HCT116 (cell line): ENCODE results near the gene BRMS1. TPM values are rescaled to one million over a fixed set of nuclear protein-coding genes. Genes with fewer than 3 reads are reported as not detected.
A peak's percentile ranks its signal among the peaks of the same experiment; 100 is the strongest.
"Not testable (repeated sequence)": the region's sequence is repeated elsewhere in the genome, so short reads cannot be mapped to it uniquely, and the experiment has no call there.

ENCODE experiments used
- ATAC-seq: fragments of 200-7000 bp; cut with Tn5 transposase; 2 replicates; pipeline ENCODE4 v1.9.1; 2020; ENCODE audit warnings: mild to moderate bottlenecking, moderate library complexity
- BruUV-seq: library from RNA; stranded (reverse); fragments of 400-500 nt; replicated peaks from 2 replicates; lab custom pipeline; 2021; lab: Mats Ljungman, UMichigan
- CTCF ChIA-PET: fragments of 300-600 bp; sonication (Branson Sonifier 250); formaldehyde crosslinking; loops from one replicate; lab custom pipeline; 2021; ENCODE audit warnings: antibody characterized with exemption; lab: Charles Lee
- POLR2A ChIA-PET: fragments of 300-600, 350-600 bp; sonication (Branson Sonifier 250); formaldehyde crosslinking; loops from one replicate; lab custom pipeline; 2021; ENCODE audit warnings: antibody characterized with exemption; lab: Charles Lee
- RAD21 ChIA-PET, 2 experiments: fragments of 300-600 bp; sonication (Branson Sonifier 250); formaldehyde crosslinking; loops; one replicate each; lab custom pipeline; 2023; ENCODE audit warnings: low total read pairs in 2 of 2; ENCODE audit not compliant: uncharacterized antibody in 2 of 2, unreplicated experiment in 2 of 2, low non-redundant PET in 1 of 2; lab: Charles Lee
- DNase-seq: peaks from one replicate; pipeline ENCODE4 v3.0.0-alpha.2; 2010; ENCODE audit warnings: low read depth, low spot score
- H2AFZ ChIP-seq: fragments of 200-600 bp; shearing (Covaris generic), sonication (generic); 2 replicates; pipeline ENCODE4 v1.6.1; 2017; ENCODE audit warnings: low read depth, mixed run types, mixed read lengths, antibody characterized with exemption, low read length; ENCODE audit not compliant: poor library complexity, severe bottlenecking
- H3K27ac ChIP-seq: 2 replicates; pipeline ENCODE4 v1.5.1; 2012; ENCODE audit warnings: low read depth, low read length
- H3K27me3 ChIP-seq: fragments of 200-600 bp; sonication (generic); 2 replicates; pipeline ENCODE4 v1.6.1; 2016; ENCODE audit warnings: mixed run types, low read length, mixed read lengths; ENCODE audit not compliant: insufficient read depth
- H3K36me3 ChIP-seq, 2 experiments: fragments of 200-500 bp in 1 of 2; fragments of 200-600 bp in 1 of 2; sonication (Bioruptor generic) in 1 of 2; sonication (generic) in 1 of 2; 2 replicates each; pipeline versions ENCODE4 v1.5.1 to v1.6.1; 2014 to 2016; ENCODE audit warnings: low read length in 2 of 2, inconsistent platforms in 1 of 2, mixed read lengths in 1 of 2, mixed run types in 1 of 2; ENCODE audit not compliant: insufficient read depth in 2 of 2, control insufficient read depth in 1 of 2
- H3K4me1 ChIP-seq, 2 experiments: fragments of 200-600 bp in 1 of 2; sonication (generic) in 1 of 2; 2 replicates each; pipeline versions ENCODE4 v1.5.1 to v1.6.1; 2012 to 2017; ENCODE audit warnings: low read length in 2 of 2, inconsistent platforms in 1 of 2, mild to moderate bottlenecking in 1 of 2, mixed read lengths in 1 of 2, mixed run types in 1 of 2, moderate library complexity in 1 of 2; ENCODE audit not compliant: insufficient read depth in 2 of 2, control insufficient read depth in 1 of 2
- H3K4me2 ChIP-seq: fragments of 200-600 bp; sonication (generic); 2 replicates; pipeline ENCODE4 v1.6.1; 2017; ENCODE audit warnings: mixed run types, low read length, mixed read lengths
- H3K4me3 ChIP-seq, 2 experiments: fragments of 200-600 bp in 1 of 2; sonication (generic) in 1 of 2; replicated peaks in 1 of 2; 2 replicates each; pipeline ENCODE4 v1.5.1; 2011 to 2016; ENCODE audit warnings: low read length in 2 of 2, control low read depth in 1 of 2, low read depth in 1 of 2, mild to moderate bottlenecking in 1 of 2, mixed read lengths in 1 of 2, mixed run types in 1 of 2
- H3K79me2 ChIP-seq: fragments of 200-600 bp; sonication (generic); 2 replicates; pipeline ENCODE4 v1.6.1; 2017; ENCODE audit warnings: mild to moderate bottlenecking, mixed run types, low read length, moderate library complexity, mixed read lengths; ENCODE audit not compliant: insufficient read depth
- H3K9ac ChIP-seq: fragments of 200-600 bp; sonication (generic); 2 replicates; pipeline ENCODE4 v1.6.1; 2016; ENCODE audit warnings: low read length, mixed read lengths
- H3K9me2 ChIP-seq: fragments of 200-600 bp; sonication (generic), shearing (Covaris generic); 2 replicates; pipeline ENCODE4 v1.6.1; 2017; ENCODE audit warnings: mixed run types, mild to moderate bottlenecking, moderate library complexity; ENCODE audit not compliant: insufficient read depth
- H3K9me3 ChIP-seq, 2 experiments: fragments of 200-500 bp in 1 of 2; fragments of 200-600 bp in 1 of 2; sonication (Bioruptor generic) in 1 of 2; sonication (generic) in 1 of 2; 2 replicates each; pipeline ENCODE4 v1.6.1; 2014 to 2017; ENCODE audit warnings: low read length in 2 of 2, mixed read lengths in 2 of 2, inconsistent platforms in 1 of 2, low read depth in 1 of 2, mild to moderate bottlenecking in 1 of 2, mixed run types in 1 of 2, moderate library complexity in 1 of 2; ENCODE audit not compliant: control insufficient read depth in 1 of 2, insufficient read depth in 1 of 2
- H4K20me1 ChIP-seq: fragments of 200-600 bp; sonication (generic), shearing (Covaris generic); 2 replicates; pipeline ENCODE4 v1.6.1; 2017; ENCODE audit warnings: mixed run types, mild to moderate bottlenecking, moderate library complexity; ENCODE audit not compliant: insufficient read depth
- CEBPB ChIP-seq: IDR thresholded peaks from 2 replicates; pipeline ENCODE4 v1.6.1; 2012; ENCODE audit warnings: low read depth
- EGR1 ChIP-seq: IDR thresholded peaks from 2 replicates; pipeline ENCODE4 v1.6.1; 2012; ENCODE audit warnings: low read depth
- ELF1 ChIP-seq: IDR thresholded peaks from 2 replicates; pipeline ENCODE4 v1.6.1; 2012; ENCODE audit warnings: low read depth, borderline replicate concordance
- EZH2phosphoT487 ChIP-seq: fragments of 200-600 bp; IDR thresholded peaks from 2 replicates; pipeline ENCODE4 v1.6.1; 2018; ENCODE audit warnings: antibody characterized with exemption, borderline replicate concordance
- TCF7L2 ChIP-seq: IDR thresholded peaks from 2 replicates; pipeline ENCODE4 v1.7.0; 2011; ENCODE audit warnings: borderline replicate concordance, inconsistent platforms; ENCODE audit not compliant: insufficient read depth, insufficient read length; ENCODE audit errors: extremely low read depth
- YY1 ChIP-seq: IDR thresholded peaks from 2 replicates; pipeline ENCODE4 v1.6.1; 2011; ENCODE audit warnings: low read length, low read depth, moderate library complexity, mild to moderate bottlenecking; ENCODE audit not compliant: insufficient replicate concordance; ENCODE audit errors: extremely low read depth
- ZNF274 ChIP-seq: fragments of 200-500 bp; sonication (Bioruptor generic); IDR thresholded peaks from 2 replicates; pipeline ENCODE4 v1.6.1; 2014; ENCODE audit warnings: mild to moderate bottlenecking, low read depth, low read length, inconsistent platforms
- intact Hi-C: fragments of 100-400 bp; cut with micrococcal nuclease; formaldehyde crosslinking; loops from 2 replicates; pipeline ENCODE4 v1.10.0; 2022
- total RNA-seq: library from RNA; stranded (reverse); gene quantifications from one replicate; pipeline ENCODE4 v1.2.1, GENCODE V29; 2021; ENCODE audit not compliant: unreplicated experiment
- TF ChIP-seq, protein P1 (sequence below): IDR thresholded peaks from 2 replicates; pipeline ENCODE4 v1.6.1; 2011; ENCODE audit warnings: mild to moderate bottlenecking, low read length, moderate library complexity; ENCODE audit not compliant: insufficient replicate concordance; ENCODE audit errors: extremely low read depth
- TF ChIP-seq, protein P2 (sequence below): IDR thresholded peaks from 2 replicates; pipeline ENCODE4 v1.6.1; 2012

BRMS1 gene
- total RNA-seq, 1 experiment from 2014 or later: 42.1 TPM

DNA sequence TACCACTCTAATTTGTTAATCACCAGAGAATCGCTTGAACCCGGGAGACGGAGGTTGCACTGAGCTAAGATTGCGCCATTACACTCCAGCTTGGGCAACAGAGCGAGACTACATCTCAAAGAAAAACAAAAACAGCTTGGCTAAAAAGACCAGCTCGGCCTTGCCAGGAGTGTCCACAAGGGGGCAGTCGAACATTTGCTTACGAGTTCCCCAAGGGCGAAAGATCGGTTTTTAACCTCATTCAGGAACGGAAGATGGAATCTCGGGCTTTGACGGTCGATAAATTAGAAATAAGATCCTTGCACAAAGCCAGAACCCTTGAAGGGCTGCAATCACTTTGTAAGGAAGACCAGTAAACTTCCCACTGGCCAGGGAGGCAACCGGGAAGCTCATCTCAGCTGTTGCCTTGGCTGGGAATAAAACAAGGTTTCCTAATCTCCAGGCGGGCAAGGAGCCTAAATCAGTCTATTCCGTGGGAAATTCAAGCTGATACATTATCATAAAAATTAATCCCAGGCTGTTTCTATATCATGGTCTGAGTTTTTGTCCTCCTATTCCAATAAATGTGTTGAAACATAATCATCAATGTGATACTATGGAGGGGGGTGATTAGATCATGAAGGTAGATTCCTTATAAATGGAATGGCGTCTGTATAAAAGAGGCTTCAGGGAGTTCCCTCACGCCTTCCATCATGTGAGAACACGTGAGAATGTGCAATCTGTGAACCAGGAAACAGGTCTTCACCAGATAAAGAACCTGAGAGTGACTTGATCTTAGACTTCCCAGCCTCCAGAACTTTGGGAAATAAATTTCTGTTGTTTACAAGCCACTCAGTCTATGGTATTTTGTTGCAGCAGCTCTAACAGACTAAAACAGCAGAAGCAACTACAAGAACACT lies 41.5 kb upstream of the BRMS1 start (continued):
- no peak for TF ChIP-seq TCF7L2
- TF ChIP-seq EGR1: no peak
- TF ChIP-seq, protein P1, sequence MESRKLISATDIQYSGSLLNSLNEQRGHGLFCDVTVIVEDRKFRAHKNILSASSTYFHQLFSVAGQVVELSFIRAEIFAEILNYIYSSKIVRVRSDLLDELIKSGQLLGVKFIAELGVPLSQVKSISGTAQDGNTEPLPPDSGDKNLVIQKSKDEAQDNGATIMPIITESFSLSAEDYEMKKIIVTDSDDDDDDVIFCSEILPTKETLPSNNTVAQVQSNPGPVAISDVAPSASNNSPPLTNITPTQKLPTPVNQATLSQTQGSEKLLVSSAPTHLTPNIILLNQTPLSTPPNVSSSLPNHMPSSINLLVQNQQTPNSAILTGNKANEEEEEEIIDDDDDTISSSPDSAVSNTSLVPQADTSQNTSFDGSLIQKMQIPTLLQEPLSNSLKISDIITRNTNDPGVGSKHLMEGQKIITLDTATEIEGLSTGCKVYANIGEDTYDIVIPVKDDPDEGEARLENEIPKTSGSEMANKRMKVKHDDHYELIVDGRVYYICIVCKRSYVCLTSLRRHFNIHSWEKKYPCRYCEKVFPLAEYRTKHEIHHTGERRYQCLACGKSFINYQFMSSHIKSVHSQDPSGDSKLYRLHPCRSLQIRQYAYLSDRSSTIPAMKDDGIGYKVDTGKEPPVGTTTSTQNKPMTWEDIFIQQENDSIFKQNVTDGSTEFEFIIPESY: no peak
- TF ChIP-seq, protein P2, sequence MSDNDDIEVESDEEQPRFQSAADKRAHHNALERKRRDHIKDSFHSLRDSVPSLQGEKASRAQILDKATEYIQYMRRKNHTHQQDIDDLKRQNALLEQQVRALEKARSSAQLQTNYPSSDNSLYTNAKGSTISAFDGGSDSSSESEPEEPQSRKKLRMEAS: peak; percentile 13; the same call in 1 of the 2 replicates
- TF ChIP-seq ZNF274: no peak
- no peak for TF ChIP-seq ELF1
- TF ChIP-seq YY1: peak; percentile 48
- TF ChIP-seq EZH2phosphoT487: no peak
- peak; percentile 68; the same call in 1 of the 2 replicates for TF ChIP-seq CEBPB
- TF ChIP-seq, all 23 proteins: peak for 6

DNA sequence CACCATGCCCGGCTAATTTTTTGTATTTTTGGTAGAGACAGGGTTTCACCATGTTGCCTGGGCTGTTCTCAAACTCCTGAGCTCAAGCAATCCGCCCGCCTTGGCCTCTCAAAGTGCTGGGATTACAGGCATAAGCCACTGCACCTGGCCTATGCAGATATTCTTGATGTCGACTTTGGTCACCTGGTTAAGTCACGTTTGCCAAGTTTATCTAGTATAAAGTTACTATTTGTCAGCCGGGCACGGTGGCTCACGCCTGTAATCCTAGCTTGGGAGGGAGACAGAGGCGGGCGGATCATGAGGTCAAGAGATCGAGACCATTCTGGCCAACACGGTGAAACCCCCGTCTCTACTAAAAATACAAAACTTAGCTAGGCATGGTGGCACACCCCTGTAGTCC lies 39.4 kb upstream of the BRMS1 start:
- H3K9me2 ChIP-seq, H3K79me2 ChIP-seq, H4K20me1 ChIP-seq, H3K27me3 ChIP-seq, DNase-seq, intact Hi-C loops, H3K27ac ChIP-seq, H3K4me2 ChIP-seq, H3K4me3 ChIP-seq, BruUV-seq, H3K9ac ChIP-seq, H3K36me3 ChIP-seq, H3K9me3 ChIP-seq, ATAC-seq: not testable (repeated sequence)
- RAD21 ChIA-PET: interaction anchor here in 1 of 2 experiments (0.7 kb wide), 1 partner anchor 502 kb away, joined by 3 read pairs; no protein-coding TSS in a partner anchor
- peak overlapping the region; percentile 93 for H2AFZ ChIP-seq
- CTCF ChIA-PET: interaction anchor here (1.8 to 10.1 kb wide), 4 partner anchors 20 to 294 kb away, joined by 5 to 121 read pairs (median 26); partner anchors contain the start of gene RBM4B
- peaks cover 19 to 43% of the 10 kb centered on the region in 2 experiments for H3K4me1 ChIP-seq
- POLR2A ChIA-PET: interaction anchor here (1.1 kb wide), 1 partner anchor 12 kb away, joined by 4 read pairs; no protein-coding TSS in a partner anchor
